ENCODE results near the gene BICRA. TPM values are rescaled to one million over a fixed set of nuclear protein-coding genes. Genes with fewer than 3 reads are reported as not detected.

The BICRA gene
- total and polyA plus RNA-seq, 9 of the 15 experiments (the other 6 are each of a cell fraction or from before 2014, with no cell fraction given): 0.01 to 8.8 (median 1.2) TPM

DNA sequence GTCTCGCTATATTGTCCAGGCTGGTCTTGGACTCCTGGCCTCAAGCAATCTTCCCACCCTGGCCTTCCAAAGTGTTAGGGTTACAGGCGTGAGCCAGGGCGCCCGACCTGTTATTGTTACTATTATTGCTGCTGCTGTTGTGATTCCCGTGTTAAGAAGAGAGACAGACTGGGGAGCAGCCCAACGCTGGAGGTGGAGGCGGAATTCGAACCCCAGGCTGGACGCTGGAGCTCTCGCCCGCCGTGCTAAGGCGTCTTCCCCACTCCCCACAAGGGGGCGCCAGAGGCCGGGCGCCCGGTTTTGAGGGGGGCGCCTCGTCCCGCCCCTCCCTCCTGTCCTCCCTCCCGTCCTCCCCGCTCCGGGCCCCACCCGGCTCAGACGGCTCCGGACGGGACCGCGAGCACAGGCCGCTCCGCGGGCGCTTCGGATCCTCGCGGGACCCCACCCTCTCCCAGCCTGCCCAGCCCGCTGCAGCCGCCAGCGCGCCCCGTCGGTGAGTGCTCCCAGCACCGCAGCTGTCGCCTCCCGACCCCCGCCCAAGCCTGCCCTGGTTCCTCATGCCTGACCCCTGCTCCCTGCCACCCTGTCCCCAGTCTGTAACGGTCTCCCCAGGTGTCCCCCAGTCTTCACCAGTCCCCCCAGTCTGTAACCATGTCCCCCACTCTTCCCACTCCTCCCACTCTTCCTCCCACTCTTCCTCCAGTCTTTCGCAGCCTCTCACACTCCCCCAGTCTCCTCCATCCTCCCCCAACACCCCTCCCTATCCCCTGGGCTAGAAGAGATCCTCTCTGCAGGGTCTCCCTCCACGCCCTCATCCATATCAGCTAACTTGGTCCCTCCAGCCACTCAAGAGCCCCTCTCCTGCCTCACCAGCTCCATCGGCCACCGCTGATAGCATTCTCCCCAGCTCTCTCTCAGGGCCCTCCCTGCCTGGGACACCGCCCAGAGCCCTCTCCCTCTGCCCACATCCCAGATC is 104.4 kb downstream of the BICRA start, which contains the start of gene EHD2 (continued):
- TF ChIP-seq, protein P1, sequence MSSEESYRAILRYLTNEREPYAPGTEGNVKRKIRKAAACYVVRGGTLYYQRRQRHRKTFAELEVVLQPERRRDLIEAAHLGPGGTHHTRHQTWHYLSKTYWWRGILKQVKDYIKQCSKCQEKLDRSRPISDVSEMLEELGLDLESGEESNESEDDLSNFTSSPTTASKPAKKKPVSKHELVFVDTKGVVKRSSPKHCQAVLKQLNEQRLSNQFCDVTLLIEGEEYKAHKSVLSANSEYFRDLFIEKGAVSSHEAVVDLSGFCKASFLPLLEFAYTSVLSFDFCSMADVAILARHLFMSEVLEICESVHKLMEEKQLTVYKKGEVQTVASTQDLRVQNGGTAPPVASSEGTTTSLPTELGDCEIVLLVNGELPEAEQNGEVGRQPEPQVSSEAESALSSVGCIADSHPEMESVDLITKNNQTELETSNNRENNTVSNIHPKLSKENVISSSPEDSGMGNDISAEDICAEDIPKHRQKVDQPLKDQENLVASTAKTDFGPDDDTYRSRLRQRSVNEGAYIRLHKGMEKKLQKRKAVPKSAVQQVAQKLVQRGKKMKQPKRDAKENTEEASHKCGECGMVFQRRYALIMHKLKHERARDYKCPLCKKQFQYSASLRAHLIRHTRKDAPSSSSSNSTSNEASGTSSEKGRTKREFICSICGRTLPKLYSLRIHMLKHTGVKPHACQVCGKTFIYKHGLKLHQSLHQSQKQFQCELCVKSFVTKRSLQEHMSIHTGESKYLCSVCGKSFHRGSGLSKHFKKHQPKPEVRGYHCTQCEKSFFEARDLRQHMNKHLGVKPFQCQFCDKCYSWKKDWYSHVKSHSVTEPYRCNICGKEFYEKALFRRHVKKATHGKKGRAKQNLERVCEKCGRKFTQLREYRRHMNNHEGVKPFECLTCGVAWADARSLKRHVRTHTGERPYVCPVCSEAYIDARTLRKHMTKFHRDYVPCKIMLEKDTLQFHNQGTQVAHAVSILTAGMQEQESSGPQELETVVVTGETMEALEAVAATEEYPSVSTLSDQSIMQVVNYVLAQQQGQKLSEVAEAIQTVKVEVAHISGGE (CRISPR knock-in tag; IDR thresholded peaks at IDR 0.05): no peak
- TF ChIP-seq ZSCAN29 (IDR thresholded peaks at IDR 0.05) (no peak), ETV1 (tag; conservative IDR thresholded peaks at IDR 0.05; ENCODE audit: low read depth) (no peak), ZNF121 (CRISPR knock-in tag; conservative IDR thresholded peaks at IDR 0.05) (peak; percentile 98), FOXP1 (CRISPR knock-in tag; IDR thresholded peaks at IDR 0.05) (peak; percentile 30; the same call in 1 of the 2 replicates), BCL6 (CRISPR knock-in tag; IDR thresholded peaks at IDR 0.05) (no peak), ZNF24 (IDR thresholded peaks at IDR 0.05) (no peak), ESRRB (CRISPR knock-in tag; IDR thresholded peaks at IDR 0.05; ENCODE audit: borderline replicate concordance) (no peak), NFE2L1 (tag; IDR thresholded peaks at IDR 0.05; ENCODE audit: borderline replicate concordance, low read depth) (no peak), ZNF197 (CRISPR knock-in tag; IDR thresholded peaks at IDR 0.05; ENCODE audit: low read depth) (no peak)
- TF ChIP-seq, protein P2, sequence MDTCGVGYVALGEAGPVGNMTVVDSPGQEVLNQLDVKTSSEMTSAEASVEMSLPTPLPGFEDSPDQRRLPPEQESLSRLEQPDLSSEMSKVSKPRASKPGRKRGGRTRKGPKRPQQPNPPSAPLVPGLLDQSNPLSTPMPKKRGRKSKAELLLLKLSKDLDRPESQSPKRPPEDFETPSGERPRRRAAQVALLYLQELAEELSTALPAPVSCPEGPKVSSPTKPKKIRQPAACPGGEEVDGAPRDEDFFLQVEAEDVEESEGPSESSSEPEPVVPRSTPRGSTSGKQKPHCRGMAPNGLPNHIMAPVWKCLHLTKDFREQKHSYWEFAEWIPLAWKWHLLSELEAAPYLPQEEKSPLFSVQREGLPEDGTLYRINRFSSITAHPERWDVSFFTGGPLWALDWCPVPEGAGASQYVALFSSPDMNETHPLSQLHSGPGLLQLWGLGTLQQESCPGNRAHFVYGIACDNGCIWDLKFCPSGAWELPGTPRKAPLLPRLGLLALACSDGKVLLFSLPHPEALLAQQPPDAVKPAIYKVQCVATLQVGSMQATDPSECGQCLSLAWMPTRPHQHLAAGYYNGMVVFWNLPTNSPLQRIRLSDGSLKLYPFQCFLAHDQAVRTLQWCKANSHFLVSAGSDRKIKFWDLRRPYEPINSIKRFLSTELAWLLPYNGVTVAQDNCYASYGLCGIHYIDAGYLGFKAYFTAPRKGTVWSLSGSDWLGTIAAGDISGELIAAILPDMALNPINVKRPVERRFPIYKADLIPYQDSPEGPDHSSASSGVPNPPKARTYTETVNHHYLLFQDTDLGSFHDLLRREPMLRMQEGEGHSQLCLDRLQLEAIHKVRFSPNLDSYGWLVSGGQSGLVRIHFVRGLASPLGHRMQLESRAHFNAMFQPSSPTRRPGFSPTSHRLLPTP (IDR thresholded peaks at IDR 0.05; ENCODE audit: borderline replicate concordance, extremely low read depth, insufficient read length): peak; percentile 77
- TF ChIP-seq, protein P3, sequence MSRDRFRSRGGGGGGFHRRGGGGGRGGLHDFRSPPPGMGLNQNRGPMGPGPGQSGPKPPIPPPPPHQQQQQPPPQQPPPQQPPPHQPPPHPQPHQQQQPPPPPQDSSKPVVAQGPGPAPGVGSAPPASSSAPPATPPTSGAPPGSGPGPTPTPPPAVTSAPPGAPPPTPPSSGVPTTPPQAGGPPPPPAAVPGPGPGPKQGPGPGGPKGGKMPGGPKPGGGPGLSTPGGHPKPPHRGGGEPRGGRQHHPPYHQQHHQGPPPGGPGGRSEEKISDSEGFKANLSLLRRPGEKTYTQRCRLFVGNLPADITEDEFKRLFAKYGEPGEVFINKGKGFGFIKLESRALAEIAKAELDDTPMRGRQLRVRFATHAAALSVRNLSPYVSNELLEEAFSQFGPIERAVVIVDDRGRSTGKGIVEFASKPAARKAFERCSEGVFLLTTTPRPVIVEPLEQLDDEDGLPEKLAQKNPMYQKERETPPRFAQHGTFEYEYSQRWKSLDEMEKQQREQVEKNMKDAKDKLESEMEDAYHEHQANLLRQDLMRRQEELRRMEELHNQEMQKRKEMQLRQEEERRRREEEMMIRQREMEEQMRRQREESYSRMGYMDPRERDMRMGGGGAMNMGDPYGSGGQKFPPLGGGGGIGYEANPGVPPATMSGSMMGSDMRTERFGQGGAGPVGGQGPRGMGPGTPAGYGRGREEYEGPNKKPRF (IDR thresholded peaks at IDR 0.05; ENCODE audit: low read depth, low read length): no peak
- TF ChIP-seq, protein P4, sequence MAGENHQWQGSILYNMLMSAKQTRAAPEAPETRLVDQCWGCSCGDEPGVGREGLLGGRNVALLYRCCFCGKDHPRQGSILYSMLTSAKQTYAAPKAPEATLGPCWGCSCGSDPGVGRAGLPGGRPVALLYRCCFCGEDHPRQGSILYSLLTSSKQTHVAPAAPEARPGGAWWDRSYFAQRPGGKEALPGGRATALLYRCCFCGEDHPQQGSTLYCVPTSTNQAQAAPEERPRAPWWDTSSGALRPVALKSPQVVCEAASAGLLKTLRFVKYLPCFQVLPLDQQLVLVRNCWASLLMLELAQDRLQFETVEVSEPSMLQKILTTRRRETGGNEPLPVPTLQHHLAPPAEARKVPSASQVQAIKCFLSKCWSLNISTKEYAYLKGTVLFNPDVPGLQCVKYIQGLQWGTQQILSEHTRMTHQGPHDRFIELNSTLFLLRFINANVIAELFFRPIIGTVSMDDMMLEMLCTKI (IDR thresholded peaks at IDR 0.05; ENCODE audit: partially characterized antibody): no peak
- TF ChIP-seq, protein P5, sequence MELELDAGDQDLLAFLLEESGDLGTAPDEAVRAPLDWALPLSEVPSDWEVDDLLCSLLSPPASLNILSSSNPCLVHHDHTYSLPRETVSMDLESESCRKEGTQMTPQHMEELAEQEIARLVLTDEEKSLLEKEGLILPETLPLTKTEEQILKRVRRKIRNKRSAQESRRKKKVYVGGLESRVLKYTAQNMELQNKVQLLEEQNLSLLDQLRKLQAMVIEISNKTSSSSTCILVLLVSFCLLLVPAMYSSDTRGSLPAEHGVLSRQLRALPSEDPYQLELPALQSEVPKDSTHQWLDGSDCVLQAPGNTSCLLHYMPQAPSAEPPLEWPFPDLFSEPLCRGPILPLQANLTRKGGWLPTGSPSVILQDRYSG (tag; conservative IDR thresholded peaks at IDR 0.05; ENCODE audit: low read depth): no peak

Measured in K562 (cell line).